DLD1 (cell line): ENCODE measurements around the gene BATF3.

Source experiments
- in situ Hi-C: cut with HindIII; loops from 2 replicates; pipeline ENCODE4 v1.10.0; 2017; ENCODE audit warnings: low sequenced_read_pairs

Gene BATF3

DNA sequence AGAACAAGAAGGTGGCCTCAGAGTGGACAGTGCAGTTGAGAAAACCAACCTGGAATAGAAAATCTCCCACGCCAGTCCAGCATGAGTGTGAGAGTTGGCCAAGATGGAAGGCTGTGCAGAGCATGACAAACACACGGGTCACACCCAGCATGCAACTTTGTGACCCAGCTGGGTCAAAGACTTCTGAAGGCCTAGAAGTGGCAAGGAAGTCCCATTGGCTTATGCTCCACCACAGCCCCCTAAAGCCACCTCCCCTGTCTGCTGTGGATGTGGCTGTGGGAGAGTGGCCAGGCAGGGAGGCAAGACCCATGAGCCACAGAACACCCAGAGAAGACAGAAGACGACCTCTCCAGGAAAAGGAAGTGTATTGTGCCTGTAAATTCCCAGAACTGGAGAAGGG is 13.6 kb downstream of the BATF3 start:
- in situ Hi-C loops, result no loop called here

DNA sequence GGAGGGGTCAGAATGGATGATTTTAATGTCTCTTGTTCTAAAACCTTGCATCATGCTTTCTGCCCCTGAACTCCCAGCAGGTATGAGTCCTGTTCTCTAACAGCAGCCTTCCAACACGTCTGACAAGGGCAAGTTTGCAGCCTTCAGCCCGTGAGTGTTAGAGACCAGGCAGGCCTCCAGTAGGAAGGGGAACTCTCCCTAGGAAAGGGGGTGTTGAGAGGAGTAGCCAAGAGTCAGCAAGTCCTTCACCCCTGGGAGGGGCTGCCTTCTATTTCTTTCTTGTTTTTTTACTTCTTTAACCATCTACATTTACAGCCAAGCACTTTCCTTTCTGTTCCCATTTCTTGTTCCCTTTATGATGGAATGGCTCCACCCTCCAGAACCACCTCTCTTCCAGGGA is 14.2 kb downstream of the BATF3 start:
- in situ Hi-C loops, result no loop called here

DNA sequence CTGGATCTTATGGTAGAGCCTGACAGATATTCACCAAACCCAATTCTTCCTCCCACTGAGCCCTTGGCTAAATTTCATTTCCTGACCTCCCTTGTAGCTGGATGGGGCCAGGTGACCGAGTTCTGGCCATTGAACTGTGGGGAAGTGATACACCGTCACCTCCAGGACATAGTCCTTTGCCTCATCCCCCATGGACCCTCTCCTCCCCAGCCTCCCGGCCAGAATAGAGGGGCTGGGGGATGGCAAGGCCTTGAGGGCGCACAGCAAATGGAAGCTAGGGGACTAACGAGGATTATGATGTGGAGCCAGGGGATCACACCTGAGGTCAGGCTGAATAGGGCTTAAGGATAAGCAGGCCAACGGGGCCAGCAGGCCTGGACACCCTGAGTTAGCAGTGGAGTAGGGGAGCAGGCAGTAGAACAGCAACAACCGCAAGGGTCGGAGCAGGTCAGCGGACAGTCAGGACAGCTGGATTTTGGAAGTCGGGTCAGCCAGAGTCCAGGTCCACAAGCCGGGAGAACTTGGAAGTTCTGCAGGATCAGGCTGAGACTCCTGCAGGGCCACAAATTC is 15.0 kb downstream of the BATF3 start:
- in situ Hi-C loops, result no loop called here

DNA sequence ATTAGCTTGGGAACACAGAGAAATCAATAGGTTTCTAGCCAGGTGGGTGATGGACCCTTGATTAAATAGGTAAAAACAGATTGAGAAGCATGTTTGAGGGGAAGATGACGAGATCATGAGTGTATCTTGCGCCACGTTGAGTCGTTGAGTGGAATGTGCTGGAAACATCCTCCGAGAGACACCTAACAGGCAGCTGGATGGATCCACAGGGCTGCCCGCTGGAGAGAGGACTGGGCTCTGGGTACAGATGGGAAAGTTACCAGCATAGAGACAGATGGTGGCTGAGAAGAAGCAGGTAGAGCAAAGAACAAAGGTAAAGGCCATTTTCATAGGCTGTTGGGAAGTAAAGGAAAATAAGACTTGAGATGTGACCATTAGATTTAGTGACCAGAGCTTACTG is 15.6 kb downstream of the BATF3 start:
- in situ Hi-C loops, result no loop called here

DNA sequence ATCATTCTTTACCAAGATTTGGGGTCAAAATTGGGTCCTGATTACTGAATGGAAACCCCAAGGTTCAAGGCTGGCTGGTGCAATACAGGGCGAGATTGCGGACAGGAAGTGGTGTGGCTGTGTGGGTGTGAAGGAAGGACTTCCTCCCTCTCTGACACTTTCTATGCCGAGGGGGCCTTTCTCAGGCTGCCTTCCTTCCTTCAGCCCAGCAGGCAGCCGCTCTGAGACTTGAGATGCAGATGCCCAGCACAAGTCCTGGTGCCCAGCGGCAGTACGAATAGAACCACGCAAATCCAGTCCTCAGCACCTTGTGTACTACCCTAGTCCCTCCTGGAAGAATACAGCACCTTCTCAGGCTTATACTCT is 16.3 kb downstream of the BATF3 start:
- in situ Hi-C loops, result no loop called here

DNA sequence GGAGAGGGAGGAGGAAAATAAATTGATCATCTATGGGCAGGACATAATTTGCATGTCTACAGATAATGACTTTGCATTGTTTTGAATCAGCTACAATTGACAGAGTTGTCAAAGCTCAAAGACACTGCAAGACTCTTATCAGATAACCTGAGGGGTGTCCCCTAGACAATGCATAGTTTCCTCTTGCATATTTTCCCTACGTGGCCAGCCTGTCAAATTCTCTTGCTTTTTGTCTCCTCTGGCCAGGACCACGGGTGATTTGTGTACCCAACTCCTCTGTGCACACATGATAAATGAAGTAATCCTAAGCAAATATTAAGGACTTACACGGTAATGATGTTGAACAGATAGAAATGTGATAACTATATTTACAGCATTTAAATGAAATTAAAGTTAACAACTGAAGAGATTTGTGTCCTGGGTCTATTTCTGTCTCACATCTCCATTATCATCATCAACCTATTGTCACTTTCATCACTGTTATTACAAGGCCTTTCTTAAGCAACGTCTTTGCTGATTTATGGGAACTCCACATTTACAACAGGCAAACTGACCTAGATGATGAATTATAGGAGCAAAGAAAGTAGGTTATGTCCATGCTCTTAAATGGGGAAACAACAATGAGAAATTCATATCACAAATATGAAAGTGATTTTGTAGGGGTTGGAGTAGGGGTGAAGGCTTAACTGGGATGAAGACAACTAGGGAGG is 18.8 kb downstream of the BATF3 start:
- in situ Hi-C loops, result no loop called here

DNA sequence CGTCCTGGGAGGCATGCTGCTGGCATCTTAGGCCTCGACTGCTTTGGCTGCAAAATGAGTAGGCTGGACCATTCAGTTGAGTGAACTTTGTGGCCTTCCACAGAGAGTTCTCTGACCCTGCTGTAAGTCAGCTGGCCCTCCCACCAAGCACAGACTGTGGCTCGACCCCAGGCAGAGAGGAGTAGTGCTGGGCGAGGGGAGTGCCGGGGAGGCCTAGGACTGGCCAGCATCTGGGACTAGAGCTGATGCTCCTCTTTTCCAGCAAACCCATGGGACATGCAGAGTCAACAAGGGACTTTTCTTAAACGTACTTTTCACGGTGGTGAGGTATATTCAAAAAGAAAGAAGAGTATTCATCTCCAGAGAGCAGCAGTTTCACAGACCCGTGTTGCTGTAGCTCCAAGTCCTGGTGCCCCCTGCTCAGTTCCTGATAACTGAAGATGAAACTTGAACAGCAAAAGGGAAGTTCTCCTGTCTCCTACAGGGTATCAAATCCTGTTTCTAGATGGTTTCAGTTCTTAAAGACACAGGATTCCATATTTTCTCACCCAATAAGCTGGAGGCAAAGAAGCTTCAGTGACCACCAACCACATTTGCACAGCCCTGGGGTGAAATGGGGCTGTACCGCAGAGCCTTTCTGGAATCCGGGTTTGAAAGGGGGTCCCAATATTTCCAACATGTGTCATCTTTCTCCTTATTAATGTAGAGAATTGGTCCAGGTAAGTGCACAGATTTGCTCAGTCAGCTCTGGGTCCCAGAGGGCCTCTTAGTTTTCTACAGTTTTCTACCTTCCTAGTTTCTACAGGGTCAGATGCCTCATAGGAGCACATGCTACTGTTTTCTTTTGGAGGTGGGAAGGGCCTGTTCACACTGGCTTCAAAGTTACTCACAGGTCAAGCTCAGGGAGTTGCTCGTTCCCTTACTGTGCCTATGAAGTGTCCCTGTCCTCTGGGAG is 20.9 kb downstream of the BATF3 start:
- in situ Hi-C loops, result loop anchor here (10.0 kb wide), 1 partner anchor 106 kb away; no protein-coding TSS in a partner anchor

DNA sequence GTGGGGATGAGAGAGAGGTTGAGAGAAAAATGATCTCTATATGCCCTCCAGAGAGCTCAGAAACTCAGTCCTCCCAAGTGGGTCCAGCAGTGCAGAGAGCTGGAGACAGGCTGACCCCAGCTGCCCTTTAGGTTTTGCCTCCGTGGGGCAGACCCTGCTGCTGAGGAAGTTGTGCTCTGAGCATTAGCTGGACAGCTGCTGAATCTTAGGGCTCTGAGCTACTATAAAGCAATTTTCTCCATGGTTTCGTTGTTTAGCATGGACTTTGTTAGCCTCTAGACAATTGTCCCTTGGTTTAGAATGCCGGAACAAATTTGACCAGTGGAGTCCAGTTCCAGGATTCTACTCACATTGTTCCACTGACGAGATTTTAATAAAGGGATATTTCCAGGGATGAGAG is 22.1 kb downstream of the BATF3 start:
- in situ Hi-C loops, result loop anchor here (10.0 kb wide), 1 partner anchor 107 kb away; no protein-coding TSS in a partner anchor

DNA sequence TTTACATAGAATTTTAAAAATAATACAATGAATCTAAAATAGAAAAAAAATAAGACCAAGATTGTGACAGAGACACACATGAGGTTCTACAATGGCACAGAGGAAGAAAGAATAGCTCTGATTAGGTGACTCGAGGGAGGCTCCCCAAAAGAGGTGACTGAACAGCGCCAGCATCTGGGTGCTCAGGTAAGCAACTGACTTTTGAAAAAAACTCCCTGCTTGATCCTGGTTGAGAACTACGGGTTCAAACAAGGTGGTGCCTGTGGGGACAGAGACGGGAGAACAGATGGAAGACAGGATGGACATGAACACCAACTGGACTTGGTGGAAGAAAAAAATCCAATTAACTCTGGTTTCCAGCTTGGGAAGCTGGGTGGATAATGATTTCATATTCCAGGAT is 22.5 kb downstream of the BATF3 start:
- in situ Hi-C loops, result loop anchor here (10.0 kb wide), 1 partner anchor 108 kb away; no protein-coding TSS in a partner anchor

DNA sequence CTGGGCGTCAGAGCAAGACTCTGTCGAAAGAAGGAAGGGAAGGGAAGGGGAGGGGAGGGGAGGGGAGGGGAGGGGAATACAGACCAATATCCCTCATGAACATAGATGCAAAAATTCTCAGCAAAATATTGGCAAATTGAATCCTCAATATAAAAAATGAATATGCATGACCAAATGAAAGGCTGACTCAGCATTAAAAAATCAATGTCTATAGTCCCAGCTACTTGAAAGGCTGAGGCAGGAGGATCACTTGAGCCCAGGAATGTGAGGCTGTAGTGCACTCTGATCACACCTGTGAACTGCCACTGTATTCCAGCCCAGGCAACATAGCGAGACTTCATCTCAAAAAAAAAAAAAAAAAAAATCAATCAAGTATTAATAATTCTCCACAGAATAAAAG is 24.0 kb downstream of the BATF3 start:
- in situ Hi-C loops, result loop anchor here (10.0 kb wide), 1 partner anchor 109 kb away; no protein-coding TSS in a partner anchor

DNA sequence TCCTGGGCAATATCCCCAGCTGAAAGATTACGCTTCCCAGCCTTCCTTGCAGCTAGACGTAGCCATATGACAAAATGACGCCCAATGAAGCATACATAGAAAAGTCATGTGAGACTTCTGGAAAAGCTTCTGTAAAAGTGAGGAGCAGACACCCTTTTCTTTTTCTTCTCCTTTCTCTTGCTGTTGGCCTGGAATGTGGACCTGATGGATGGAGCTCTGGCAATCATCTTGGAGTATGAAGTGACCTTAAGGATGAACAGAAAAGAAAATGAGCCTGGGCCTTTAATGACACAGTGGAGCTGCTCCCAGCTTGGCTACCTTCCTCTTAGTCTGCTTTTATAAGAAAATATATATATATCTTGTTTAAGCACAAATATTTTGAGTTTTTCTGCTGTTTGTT is 24.8 kb downstream of the BATF3 start:
- in situ Hi-C loops, result loop anchor here (10.0 to 25.0 kb wide), 2 partner anchors 110 to 312 kb away; no protein-coding TSS in a partner anchor

DNA sequence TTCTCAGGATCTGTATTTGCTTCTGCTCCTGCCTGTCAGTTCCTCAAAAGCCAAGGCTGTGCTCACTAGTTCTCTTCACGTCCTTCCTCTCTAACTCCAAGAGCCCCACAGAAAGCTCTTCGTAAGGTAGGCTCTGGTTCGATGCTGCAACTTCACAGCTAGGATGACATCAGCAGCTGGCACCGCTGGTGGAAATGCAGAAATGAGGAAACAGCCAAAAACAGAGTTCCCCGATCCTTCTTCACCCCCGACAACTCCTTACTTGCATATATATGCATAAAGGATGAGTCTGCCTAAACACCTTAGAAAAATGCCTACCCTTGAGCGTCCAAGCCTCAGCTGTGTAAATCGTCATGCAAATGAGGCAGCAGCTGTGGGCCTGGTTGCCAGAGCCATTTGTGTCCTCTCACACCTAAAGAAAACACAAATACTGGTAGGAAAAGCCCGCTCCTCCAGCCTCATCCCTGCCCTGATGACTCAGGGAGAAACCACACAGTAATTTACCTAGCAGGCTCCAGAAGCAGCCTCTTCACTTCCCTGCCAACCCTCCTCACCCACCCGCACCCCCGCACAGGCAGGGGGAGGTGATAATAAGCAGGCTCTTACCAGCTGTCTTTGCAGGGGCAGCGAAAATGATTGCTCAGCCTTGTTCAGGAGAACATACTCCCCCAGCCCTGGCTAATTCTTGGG is 28.2 kb downstream of the BATF3 start:
- in situ Hi-C loops, result loop anchor here (10.0 to 25.0 kb wide), 2 partner anchors 113 to 316 kb away; no protein-coding TSS in a partner anchor

DNA sequence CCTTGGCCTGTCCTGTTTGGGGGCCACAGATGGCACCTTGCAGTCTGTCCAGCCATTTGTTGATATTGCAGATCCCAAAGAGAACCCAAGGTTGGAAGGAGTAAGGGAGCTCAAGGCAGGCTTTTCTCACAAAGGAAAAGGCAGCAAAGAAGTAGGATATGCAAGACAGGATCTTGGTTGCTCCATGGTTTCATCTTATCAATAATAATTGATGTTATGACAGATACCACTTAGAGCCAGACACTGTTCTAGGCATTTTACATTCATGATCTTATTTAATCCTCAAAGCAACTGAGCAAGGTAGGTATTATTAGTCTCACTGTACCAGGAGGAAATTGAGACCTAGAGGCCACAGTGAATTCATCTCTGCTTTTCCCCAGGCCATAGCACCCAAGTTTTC is 28.8 kb downstream of the BATF3 start:
- in situ Hi-C loops, result loop anchor here (10.0 to 25.0 kb wide), 2 partner anchors 114 to 316 kb away; no protein-coding TSS in a partner anchor

DNA sequence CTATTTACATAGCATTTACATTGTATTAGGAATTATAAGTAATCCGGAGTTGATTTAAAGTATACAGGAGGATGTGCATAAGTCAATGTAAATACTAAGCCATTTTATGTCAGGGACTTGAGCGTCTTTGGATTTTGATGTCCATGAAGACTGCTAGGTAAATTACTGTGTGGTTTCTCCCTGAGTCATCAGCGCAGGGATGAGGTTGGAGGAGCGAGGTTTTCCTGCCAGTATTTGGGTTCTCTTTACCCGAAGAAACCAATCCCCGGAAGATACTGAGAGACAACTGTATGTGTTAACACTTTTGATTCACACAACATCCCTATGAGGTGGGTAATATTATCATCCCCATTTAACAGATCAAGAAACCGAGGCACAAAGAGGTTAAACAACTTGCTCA is 29.3 kb downstream of the BATF3 start:
- in situ Hi-C loops, result loop anchor here (10.0 to 25.0 kb wide), 2 partner anchors 114 to 317 kb away; no protein-coding TSS in a partner anchor

DNA sequence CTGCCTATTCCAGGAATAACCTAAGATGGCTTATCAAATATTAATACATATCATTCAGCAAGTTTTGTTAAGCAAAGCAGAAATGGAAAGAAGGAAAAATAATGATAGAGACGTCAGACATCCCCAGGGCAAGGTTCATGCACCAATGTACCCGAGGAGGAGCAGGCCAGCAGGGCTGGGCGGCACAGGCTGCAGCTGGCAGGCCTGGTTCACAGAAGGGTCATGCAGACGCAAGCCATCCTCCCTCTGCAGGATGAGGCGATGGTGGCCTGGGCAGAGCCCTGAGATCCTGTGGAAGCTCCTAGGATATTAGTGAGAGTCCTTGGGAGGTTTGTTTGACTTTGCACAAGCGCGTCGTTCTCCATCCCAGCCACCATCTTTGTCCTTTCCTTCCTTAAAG is 30.0 kb downstream of the BATF3 start:
- in situ Hi-C loops, result loop anchor here (25.0 kb wide), 1 partner anchor 318 kb away; no protein-coding TSS in a partner anchor

DNA sequence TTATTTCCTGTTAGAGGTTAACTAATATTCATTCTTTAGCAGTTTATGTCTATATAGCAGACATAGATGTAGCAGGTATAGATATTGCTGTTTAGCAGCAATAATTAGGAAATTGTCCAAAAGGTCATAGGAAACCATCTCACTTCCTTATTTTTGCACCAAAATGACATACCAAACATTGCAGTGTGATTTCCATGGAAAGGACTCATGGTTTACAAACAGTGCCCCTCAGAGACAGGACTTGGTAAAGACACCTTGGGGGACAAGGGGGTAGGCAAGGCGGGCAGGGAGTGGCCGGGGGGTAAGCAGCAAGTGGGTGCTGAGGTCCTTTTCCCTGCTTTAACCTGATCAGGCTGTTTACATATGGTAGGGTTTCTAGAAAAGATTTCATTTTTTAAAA is 30.5 kb downstream of the BATF3 start:
- in situ Hi-C loops, result loop anchor here (25.0 kb wide), 1 partner anchor 318 kb away; no protein-coding TSS in a partner anchor

DNA sequence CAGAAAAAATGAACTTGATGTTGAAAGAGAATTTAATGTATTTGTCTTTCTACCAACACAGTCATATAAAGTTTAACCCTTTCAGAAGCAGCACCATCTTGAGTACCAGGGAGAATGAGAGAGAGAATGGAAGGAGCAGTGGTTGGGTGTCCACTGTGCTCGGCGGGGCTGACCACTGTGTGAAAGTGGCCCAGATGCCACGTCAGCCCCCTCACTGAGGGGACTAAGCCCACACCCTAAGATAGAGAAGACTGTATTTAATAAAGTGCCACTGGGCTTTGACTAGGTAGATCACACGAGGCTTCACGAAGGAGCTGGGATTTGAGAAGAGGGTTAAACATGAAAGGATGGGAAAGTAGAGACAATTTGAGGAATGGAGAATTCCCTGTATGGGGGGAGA is 31.2 kb downstream of the BATF3 start:
- in situ Hi-C loops, result loop anchor here (25.0 kb wide), 1 partner anchor 319 kb away; no protein-coding TSS in a partner anchor

DNA sequence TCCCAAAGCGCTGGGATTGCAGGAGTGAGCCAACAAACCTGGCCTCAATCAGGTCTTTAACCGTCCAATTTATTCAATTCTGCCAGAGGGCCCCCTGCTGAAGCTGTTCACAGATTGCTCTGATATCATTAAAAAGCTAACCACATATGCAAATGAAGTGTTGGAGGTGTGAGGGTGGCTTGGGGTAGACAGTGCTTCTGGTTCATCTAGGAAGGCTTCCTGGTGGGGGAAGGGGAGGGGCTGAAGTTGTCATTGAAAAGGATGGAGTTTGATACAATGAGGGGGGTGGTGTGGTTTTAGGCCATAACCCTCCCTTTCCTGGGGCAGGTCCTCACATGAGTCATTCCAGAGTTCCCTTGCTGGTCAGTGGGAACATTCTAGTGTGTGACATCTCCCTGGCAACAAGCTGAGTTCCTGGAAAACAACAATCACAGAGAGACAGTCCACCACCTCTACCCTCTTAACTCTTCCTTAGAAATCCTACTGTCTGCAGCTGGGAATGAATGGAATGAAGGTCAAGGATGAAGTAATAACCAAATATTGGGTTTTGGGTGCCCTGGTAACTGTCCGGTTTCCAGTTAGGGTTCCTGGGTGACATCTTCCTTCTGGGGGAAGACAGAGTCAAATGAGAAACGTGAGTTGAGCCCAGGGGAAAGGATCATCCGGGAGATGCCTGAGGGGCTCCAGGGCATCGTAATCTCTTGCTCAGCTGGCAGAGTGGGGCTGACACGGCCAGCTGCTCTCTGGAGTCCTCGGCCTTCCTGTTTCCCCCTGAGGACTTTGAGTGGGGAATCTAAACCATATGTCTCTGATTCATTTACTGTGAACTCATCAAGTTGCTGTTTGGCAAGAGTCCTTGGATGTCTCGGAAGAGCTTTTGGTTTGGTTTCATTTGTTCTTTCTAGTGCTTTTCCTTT is 32.2 kb downstream of the BATF3 start:
- in situ Hi-C loops, result loop anchor here (25.0 kb wide), 1 partner anchor 320 kb away; no protein-coding TSS in a partner anchor

DNA sequence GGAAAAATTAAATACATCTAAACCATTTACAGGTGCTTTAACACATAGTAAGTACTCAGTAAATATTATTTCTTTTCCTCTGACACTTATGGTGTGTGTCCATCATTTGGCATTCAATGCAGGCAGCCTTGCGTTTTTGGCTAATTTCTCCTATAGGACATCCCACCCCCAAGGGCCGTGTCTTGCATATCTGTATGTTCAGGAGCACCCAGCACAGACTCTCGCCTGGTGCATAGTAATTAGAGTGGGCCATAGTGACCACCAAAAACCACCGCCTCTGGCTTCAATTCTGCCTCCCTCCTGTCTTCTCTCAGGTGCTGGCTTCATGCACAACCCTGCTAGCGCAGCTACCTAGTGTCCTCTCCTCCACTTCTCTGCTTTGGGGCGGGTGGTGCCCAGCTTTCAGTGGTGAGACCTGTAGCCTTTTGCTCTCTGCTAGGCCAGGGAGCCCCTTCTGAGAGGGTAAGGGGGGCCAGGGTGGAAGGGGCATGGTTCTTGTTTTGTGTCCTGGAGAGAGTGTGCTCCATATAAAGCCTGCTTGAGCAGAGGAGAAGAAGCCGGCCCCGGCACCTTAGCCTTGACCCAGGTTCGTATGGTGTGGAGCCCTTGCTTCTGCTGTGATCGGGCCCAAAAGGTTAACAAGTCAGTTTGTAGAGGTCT is 33.4 kb downstream of the BATF3 start:
- in situ Hi-C loops, result loop anchor here (25.0 kb wide), 1 partner anchor 321 kb away; no protein-coding TSS in a partner anchor
